ENCODE data around the gene OPCML. TPM values are rescaled to one million over a fixed set of nuclear protein-coding genes. Genes with fewer than 3 reads are reported as not detected.

Gene OPCML
- polyA plus RNA-seq, 1 donor from 2014 or later = 11.6 TPM

DNA sequence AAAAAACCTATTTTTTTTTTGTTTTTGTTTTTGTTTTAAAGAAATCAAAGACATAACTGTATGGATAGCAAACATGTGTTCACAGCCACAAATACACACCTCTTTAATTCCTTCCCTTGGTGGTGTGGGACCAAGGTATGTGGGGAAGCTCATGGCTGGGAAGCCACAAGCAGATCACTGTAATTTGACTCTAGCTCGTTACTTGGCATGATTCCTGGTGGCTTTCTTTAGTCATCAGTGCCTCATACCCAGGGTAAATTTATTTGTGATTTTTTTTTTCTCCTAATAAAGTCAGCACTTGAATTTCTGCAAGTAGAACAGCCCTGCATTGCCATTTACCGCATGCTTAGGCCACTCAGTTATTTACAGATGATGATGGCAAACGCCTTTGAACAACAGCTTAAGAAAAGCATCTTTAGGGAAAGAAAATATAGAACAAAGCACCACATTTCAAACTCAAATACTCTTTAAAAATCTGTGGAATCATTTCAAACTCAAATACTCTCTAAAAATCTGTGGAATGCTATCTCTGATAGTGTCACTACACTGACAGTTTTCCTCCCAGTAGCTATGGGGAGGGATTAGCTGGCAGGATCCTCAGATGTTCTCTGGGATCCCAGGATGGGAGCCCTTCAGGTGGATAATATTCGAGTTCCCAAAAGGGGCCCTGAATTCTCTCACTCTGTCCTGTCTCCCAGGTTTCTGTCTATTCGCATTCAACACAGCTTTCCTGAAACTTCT lies 687.2 kb downstream of the OPCML start:
- H3K27me3 ChIP-seq (ENCODE audit: insufficient read depth, low read depth, low read length) = no peaks in the 10 kb centered on the region
- H3K9me2 ChIP-seq (ENCODE audit: insufficient read depth, low read length) = no peaks in the 10 kb centered on the region
- no peak overlapping the region for H3K27ac ChIP-seq (ENCODE audit: low read length)
- no peaks in the 10 kb centered on the region for H3K9me3 ChIP-seq (ENCODE audit: low read length)
- H4K20me1 ChIP-seq (ENCODE audit: insufficient read depth) = no peaks in the 10 kb centered on the region
- H2AFZ ChIP-seq (ENCODE audit: low read depth, low read length) = no peak overlapping the region
- H3K36me3 ChIP-seq (ENCODE audit: insufficient read depth, low read length) = no peaks in the 10 kb centered on the region
- no peak overlapping the region for H3K4me2 ChIP-seq (ENCODE audit: low read length)
- H3K79me2 ChIP-seq (replicated peaks; ENCODE audit: insufficient read depth, low read length) = no peaks in the 10 kb centered on the region
- H3F3A ChIP-seq (ENCODE audit: insufficient read depth, low read length, poor library complexity, severe bottlenecking) = no peaks in the 10 kb centered on the region
- TF ChIP-seq, protein P1, sequence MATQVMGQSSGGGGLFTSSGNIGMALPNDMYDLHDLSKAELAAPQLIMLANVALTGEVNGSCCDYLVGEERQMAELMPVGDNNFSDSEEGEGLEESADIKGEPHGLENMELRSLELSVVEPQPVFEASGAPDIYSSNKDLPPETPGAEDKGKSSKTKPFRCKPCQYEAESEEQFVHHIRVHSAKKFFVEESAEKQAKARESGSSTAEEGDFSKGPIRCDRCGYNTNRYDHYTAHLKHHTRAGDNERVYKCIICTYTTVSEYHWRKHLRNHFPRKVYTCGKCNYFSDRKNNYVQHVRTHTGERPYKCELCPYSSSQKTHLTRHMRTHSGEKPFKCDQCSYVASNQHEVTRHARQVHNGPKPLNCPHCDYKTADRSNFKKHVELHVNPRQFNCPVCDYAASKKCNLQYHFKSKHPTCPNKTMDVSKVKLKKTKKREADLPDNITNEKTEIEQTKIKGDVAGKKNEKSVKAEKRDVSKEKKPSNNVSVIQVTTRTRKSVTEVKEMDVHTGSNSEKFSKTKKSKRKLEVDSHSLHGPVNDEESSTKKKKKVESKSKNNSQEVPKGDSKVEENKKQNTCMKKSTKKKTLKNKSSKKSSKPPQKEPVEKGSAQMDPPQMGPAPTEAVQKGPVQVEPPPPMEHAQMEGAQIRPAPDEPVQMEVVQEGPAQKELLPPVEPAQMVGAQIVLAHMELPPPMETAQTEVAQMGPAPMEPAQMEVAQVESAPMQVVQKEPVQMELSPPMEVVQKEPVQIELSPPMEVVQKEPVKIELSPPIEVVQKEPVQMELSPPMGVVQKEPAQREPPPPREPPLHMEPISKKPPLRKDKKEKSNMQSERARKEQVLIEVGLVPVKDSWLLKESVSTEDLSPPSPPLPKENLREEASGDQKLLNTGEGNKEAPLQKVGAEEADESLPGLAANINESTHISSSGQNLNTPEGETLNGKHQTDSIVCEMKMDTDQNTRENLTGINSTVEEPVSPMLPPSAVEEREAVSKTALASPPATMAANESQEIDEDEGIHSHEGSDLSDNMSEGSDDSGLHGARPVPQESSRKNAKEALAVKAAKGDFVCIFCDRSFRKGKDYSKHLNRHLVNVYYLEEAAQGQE (IDR thresholded peaks at IDR 0.05; ENCODE audit: borderline replicate concordance) = no peak
- TF ChIP-seq, protein P2, sequence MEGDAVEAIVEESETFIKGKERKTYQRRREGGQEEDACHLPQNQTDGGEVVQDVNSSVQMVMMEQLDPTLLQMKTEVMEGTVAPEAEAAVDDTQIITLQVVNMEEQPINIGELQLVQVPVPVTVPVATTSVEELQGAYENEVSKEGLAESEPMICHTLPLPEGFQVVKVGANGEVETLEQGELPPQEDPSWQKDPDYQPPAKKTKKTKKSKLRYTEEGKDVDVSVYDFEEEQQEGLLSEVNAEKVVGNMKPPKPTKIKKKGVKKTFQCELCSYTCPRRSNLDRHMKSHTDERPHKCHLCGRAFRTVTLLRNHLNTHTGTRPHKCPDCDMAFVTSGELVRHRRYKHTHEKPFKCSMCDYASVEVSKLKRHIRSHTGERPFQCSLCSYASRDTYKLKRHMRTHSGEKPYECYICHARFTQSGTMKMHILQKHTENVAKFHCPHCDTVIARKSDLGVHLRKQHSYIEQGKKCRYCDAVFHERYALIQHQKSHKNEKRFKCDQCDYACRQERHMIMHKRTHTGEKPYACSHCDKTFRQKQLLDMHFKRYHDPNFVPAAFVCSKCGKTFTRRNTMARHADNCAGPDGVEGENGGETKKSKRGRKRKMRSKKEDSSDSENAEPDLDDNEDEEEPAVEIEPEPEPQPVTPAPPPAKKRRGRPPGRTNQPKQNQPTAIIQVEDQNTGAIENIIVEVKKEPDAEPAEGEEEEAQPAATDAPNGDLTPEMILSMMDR (IDR thresholded peaks at IDR 0.05; ENCODE audit: poor library complexity, severe bottlenecking) = no peak
- TF ChIP-seq EP300 (conservative IDR thresholded peaks at IDR 0.05; ENCODE audit: poor library complexity, severe bottlenecking) (no peak), EZH2 (IDR thresholded peaks at IDR 0.05; ENCODE audit: borderline replicate concordance, insufficient read depth, low read length, poor library complexity, severe bottlenecking) (no peak), SMC3 (conservative IDR thresholded peaks at IDR 0.05; ENCODE audit: poor library complexity) (no peak), RAD21 (conservative IDR thresholded peaks at IDR 0.05) (no peak), TAF1 (IDR thresholded peaks at IDR 0.05; ENCODE audit: low read depth) (no peak), MXI1 (conservative IDR thresholded peaks at IDR 0.05; ENCODE audit: poor library complexity, severe bottlenecking) (no peak), POLR2AphosphoS5 (IDR thresholded peaks at IDR 0.05) (no peak)
- H3K4me3 ChIP-seq (ENCODE audit: low read length) = no peak overlapping the region
- no peak overlapping the region for H3K9ac ChIP-seq (ENCODE audit: low read length)

DNA sequence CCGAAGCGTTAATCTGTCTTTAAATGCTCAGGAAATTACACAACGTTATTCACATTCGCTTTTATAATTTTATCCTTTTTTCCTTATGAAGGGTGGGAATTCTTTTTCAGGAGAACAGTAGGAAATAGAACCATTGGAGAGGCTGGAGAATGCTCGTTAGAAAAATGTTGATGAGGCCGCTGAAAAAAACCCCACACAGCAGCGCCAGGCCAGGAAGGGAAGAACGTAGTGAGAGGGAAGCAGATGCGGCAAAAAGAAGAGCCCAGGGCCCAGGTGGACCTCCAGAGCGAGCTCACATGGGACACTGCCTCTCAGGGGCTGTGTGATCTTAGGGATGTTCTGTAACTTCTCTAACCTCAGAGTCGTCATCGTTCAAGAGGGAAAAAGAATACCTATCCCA lies 691.6 kb downstream of the OPCML start:
- Histone ChIP-seq H3K36me3 (ENCODE audit: insufficient read depth, low read length) (no peaks in the 10 kb centered on the region), H3K9ac (ENCODE audit: low read length) (no peak overlapping the region), H3K9me2 (ENCODE audit: insufficient read depth, low read length) (no peaks in the 10 kb centered on the region), H3K9me3 (ENCODE audit: low read length) (no peaks in the 10 kb centered on the region), H3K4me2 (ENCODE audit: low read length) (no peak overlapping the region), H4K20me1 (ENCODE audit: insufficient read depth) (no peaks in the 10 kb centered on the region), H3K27ac (ENCODE audit: low read length) (no peak overlapping the region), H2AFZ (ENCODE audit: low read depth, low read length) (no peak overlapping the region), H3K27me3 (ENCODE audit: insufficient read depth, low read depth, low read length) (no peaks in the 10 kb centered on the region), H3K4me3 (ENCODE audit: low read length) (no peak overlapping the region), H3F3A (ENCODE audit: insufficient read depth, low read length, poor library complexity, severe bottlenecking) (no peaks in the 10 kb centered on the region), H3K79me2 (replicated peaks; ENCODE audit: insufficient read depth, low read length) (no peaks in the 10 kb centered on the region)
- TF ChIP-seq, protein P1 (IDR thresholded peaks at IDR 0.05; ENCODE audit: borderline replicate concordance) = no peak
- TF ChIP-seq EP300 (conservative IDR thresholded peaks at IDR 0.05; ENCODE audit: poor library complexity, severe bottlenecking) (no peak), POLR2AphosphoS5 (IDR thresholded peaks at IDR 0.05) (no peak), TAF1 (IDR thresholded peaks at IDR 0.05; ENCODE audit: low read depth) (no peak), SMC3 (conservative IDR thresholded peaks at IDR 0.05; ENCODE audit: poor library complexity) (no peak), EZH2 (IDR thresholded peaks at IDR 0.05; ENCODE audit: borderline replicate concordance, insufficient read depth, low read length, poor library complexity, severe bottlenecking) (no peak), MXI1 (conservative IDR thresholded peaks at IDR 0.05; ENCODE audit: poor library complexity, severe bottlenecking) (no peak)
- TF ChIP-seq, protein P2 (IDR thresholded peaks at IDR 0.05; ENCODE audit: poor library complexity, severe bottlenecking) = no peak
